SU-DHL-6 (cell line): Measurements from ENCODE around the gene SMURF1.

Experiments used
- H2AFZ ChIP-seq: fragments of 200-600 bp; sonication (generic); 2 replicates; pipeline ENCODE4 v1.6.1; 2014; ENCODE audit warnings: low read depth, mild to moderate bottlenecking, moderate library complexity, mixed read lengths, antibody characterized with exemption, low read length; ENCODE audit not compliant: severe bottlenecking
- H3F3A ChIP-seq: fragments of 200-600 bp; shearing (Covaris generic); 2 replicates; pipeline ENCODE4 v1.6.0; 2016; ENCODE audit warnings: antibody characterized with exemption, mild to moderate bottlenecking; ENCODE audit not compliant: insufficient read depth
- H3K27ac ChIP-seq: fragments of 200-600 bp; sonication (generic); 2 replicates; pipeline ENCODE4 v1.5.1; 2016; ENCODE audit warnings: low read depth, mild to moderate bottlenecking, low read length, moderate library complexity, mixed read lengths
- H3K27me3 ChIP-seq: fragments of 200-600 bp; sonication (generic), shearing (Covaris generic); 2 replicates; pipeline ENCODE4 v1.6.0; 2014; ENCODE audit warnings: mild to moderate bottlenecking, low read length
- H3K36me3 ChIP-seq: fragments of 200-600 bp; sonication (generic); 2 replicates; pipeline ENCODE4 v1.6.1; 2014; ENCODE audit warnings: mild to moderate bottlenecking, low read length, mixed read lengths
- H3K4me2 ChIP-seq: fragments of 300-600, 200-600 bp; shearing (Covaris generic), sonication (generic); 2 replicates; pipeline ENCODE4 v1.6.0; 2014; ENCODE audit warnings: low read length, low read depth, mild to moderate bottlenecking; ENCODE audit not compliant: poor library complexity, severe bottlenecking
- H3K4me3 ChIP-seq: fragments of 200-600 bp; sonication (generic); 2 replicates; pipeline ENCODE4 v1.5.1; 2014; ENCODE audit warnings: antibody characterized with exemption, low read length, mild to moderate bottlenecking, mixed read lengths; ENCODE audit not compliant: insufficient read depth, poor library complexity, severe bottlenecking
- H3K79me2 ChIP-seq: fragments of 200-600 bp; sonication (generic); 2 replicates; pipeline ENCODE4 v1.6.1; 2014; ENCODE audit warnings: mild to moderate bottlenecking, low read length, moderate library complexity; ENCODE audit not compliant: insufficient read depth
- H3K9ac ChIP-seq: fragments of 200-600 bp; sonication (generic); 2 replicates; pipeline ENCODE4 v1.7.0; 2014; ENCODE audit warnings: mild to moderate bottlenecking, low read length
- H3K9me2 ChIP-seq: fragments of 200-600 bp; sonication (generic); replicated peaks from 2 replicates; pipeline ENCODE4 v1.6.1; 2014; ENCODE audit warnings: low read length; ENCODE audit not compliant: insufficient read depth
- H3K9me3 ChIP-seq: fragments of 200-600 bp; sonication (generic); 2 replicates; pipeline ENCODE4 v1.6.1; 2014; ENCODE audit warnings: low read length, mixed read lengths; ENCODE audit not compliant: insufficient read depth
- H4K20me1 ChIP-seq: fragments of 200-600 bp; sonication (generic); 2 replicates; pipeline ENCODE4 v1.6.1; 2014; ENCODE audit warnings: low read depth, mild to moderate bottlenecking, antibody characterized with exemption, low read length, moderate library complexity, mixed read lengths
- EZH2phosphoT487 ChIP-seq: fragments of 200-600 bp; sonication (generic), shearing (Covaris generic); conservative IDR thresholded peaks from 2 replicates; pipeline ENCODE4 v1.6.1; 2018; ENCODE audit warnings: mild to moderate bottlenecking, antibody characterized with exemption, low read length, moderate library complexity, mixed read lengths
- TF ChIP-seq, protein P1 (sequence below): fragments of 200-600 bp; sonication (generic); IDR thresholded peaks from one replicate; pipeline ENCODE4 v1.5.1; 2017; ENCODE audit warnings: antibody characterized with exemption, mild to moderate bottlenecking, low read length, moderate library complexity; ENCODE audit not compliant: insufficient read depth, poor library complexity, severe bottlenecking

Gene SMURF1

DNA sequence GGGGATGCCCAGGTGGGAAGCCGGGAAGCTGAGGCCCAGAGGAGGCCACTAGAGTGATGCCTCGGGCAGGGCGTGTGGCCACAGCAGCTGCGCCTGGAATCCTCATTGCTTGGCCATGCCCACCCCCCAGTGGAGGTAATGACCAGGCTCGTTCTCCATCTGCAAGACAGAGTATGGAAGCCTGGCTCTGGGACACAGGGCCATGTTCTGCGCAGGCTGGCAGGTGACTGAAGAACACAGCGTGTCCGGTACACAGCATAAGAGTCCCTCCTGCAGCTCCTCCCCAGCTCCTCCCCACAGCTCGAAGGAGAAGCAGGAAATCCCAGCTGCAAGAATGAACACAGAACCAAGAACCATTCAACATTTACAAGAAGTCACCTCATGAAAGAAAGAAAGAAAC, 64.8 kb downstream of the SMURF1 start:
- Histone ChIP-seq H3K9me3 (no peaks in the 10 kb centered on the region), H3K27ac (no peak overlapping the region), H3K36me3 (no peaks in the 10 kb centered on the region), H3K4me3 (no peak overlapping the region), H3K9me2 (no peaks in the 10 kb centered on the region), H3F3A (no peaks in the 10 kb centered on the region), H2AFZ (no peak overlapping the region), H4K20me1 (peaks cover 4% of the 10 kb centered on the region), H3K4me2 (no peak overlapping the region), H3K27me3 (no peaks in the 10 kb centered on the region), H3K79me2 (peaks cover 53% of the 10 kb centered on the region), H3K9ac (no peak overlapping the region)
- TF ChIP-seq EZH2phosphoT487 = no peak
- TF ChIP-seq, protein P1, sequence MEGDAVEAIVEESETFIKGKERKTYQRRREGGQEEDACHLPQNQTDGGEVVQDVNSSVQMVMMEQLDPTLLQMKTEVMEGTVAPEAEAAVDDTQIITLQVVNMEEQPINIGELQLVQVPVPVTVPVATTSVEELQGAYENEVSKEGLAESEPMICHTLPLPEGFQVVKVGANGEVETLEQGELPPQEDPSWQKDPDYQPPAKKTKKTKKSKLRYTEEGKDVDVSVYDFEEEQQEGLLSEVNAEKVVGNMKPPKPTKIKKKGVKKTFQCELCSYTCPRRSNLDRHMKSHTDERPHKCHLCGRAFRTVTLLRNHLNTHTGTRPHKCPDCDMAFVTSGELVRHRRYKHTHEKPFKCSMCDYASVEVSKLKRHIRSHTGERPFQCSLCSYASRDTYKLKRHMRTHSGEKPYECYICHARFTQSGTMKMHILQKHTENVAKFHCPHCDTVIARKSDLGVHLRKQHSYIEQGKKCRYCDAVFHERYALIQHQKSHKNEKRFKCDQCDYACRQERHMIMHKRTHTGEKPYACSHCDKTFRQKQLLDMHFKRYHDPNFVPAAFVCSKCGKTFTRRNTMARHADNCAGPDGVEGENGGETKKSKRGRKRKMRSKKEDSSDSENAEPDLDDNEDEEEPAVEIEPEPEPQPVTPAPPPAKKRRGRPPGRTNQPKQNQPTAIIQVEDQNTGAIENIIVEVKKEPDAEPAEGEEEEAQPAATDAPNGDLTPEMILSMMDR = no peak

DNA sequence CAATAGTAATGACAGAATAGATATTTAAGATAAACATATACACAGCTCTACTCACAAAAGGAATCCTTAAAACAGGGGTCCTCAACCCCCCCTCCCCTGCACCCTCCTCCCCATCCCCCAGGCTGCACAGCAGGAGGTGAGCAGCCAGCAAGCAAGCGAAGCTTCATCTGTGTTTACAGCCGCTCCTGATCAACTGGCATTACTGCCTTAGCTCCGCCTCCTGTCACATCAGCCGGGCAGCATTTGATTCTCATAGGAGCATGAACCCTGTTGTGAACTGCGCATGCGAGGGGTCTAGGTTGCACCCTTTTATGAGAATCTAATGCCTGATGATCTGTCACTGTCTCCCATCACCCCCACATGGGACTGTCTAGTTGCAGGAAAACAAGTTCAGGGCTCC, 65.5 kb downstream of the SMURF1 start:
- no peaks in the 10 kb centered on the region for H3K9me2 ChIP-seq
- H3K27me3 ChIP-seq = no peaks in the 10 kb centered on the region
- no peak overlapping the region for H2AFZ ChIP-seq
- no peaks in the 10 kb centered on the region for H3F3A ChIP-seq
- no peak overlapping the region for H3K27ac ChIP-seq
- H3K79me2 ChIP-seq = peaks cover 53% of the 10 kb centered on the region
- no peak overlapping the region for H3K4me3 ChIP-seq
- no peaks in the 10 kb centered on the region for H3K9me3 ChIP-seq
- H3K36me3 ChIP-seq = no peaks in the 10 kb centered on the region
- H3K9ac ChIP-seq = no peak overlapping the region
- TF ChIP-seq EZH2phosphoT487 = no peak
- TF ChIP-seq, protein P1 = no peak
- H3K4me2 ChIP-seq = no peak overlapping the region
- peaks cover 4% of the 10 kb centered on the region for H4K20me1 ChIP-seq

DNA sequence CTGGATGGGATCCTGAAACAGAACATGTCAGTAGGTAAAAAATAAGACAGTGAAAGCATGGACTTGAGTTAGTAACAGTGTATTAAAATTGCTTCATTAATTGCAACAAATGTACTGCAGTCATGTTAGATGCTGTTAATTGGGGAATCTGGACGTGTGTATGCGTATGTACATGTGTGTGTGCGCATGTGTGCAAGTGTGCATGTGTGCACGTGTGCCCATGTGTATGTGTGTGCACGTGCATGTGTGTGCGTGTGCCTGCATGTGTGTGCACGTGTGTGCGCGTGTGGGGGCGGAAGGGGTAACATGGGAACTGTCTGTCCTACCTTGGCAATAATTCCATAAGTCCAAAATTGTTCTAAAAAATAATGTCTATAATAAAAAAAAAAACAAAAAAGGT, 67.3 kb downstream of the SMURF1 start:
- H2AFZ ChIP-seq = no peak overlapping the region
- H3K36me3 ChIP-seq = no peaks in the 10 kb centered on the region
- H4K20me1 ChIP-seq = peaks cover 4% of the 10 kb centered on the region
- H3K4me3 ChIP-seq = no peak overlapping the region
- H3F3A ChIP-seq = no peaks in the 10 kb centered on the region
- no peak overlapping the region for H3K27ac ChIP-seq
- H3K9me2 ChIP-seq = no peaks in the 10 kb centered on the region
- no peak overlapping the region for H3K9ac ChIP-seq
- no peak overlapping the region for H3K4me2 ChIP-seq
- H3K9me3 ChIP-seq = no peaks in the 10 kb centered on the region
- H3K79me2 ChIP-seq = peaks cover 66% of the 10 kb centered on the region
- no peaks in the 10 kb centered on the region for H3K27me3 ChIP-seq
- TF ChIP-seq EZH2phosphoT487 = no peak

DNA sequence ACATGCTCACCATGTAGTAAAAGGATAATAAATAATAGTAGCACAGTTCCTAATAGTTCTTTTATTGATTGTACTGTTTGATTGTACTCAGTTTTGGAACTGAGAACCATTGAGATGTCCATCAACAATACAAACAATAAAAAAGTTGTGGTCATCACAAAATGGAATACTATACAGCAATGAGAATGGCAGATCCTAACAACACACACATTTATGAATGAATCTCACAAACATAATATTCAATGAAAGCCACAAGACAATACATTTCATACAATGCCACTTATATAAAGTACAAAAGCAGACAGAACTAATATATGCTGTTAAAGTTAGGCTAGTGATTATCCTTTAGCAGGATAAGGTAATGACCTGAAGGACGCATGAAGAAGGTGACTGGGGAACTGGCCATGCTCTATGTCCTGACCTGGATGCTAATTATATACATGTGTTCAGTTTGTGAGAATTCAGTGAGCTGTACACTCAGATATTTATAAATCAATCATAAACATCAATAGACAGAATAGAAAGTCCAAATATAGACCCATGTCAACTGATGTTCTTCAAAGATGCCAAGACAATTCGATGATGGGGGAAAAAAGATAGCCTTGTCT, 70.0 kb downstream of the SMURF1 start:
- Histone ChIP-seq H3K9me3 (no peaks in the 10 kb centered on the region), H3K36me3 (no peaks in the 10 kb centered on the region), H4K20me1 (peaks cover 4% of the 10 kb centered on the region), H3K4me3 (no peak overlapping the region), H3F3A (no peaks in the 10 kb centered on the region), H3K4me2 (no peak overlapping the region), H3K9me2 (no peaks in the 10 kb centered on the region), H3K9ac (no peak overlapping the region), H2AFZ (no peak overlapping the region), H3K79me2 (peaks cover 76% of the 10 kb centered on the region), H3K27ac (no peak overlapping the region), H3K27me3 (no peaks in the 10 kb centered on the region)
- TF ChIP-seq, protein P1 = no peak
- TF ChIP-seq EZH2phosphoT487 = no peak
